Thyroid gland (tissue), 4 donors: ENCODE measurements around the gene ZNF587.

Experiments
- CTCF ChIP-seq, 6 experiments: fragments of 200-600 bp in 3 of 6; fragments of 450-650 bp in 3 of 6; sonication (generic) in 3 of 6; IDR thresholded peaks; one replicate each; pipeline ENCODE4 v1.5.1; 2016 to 2019; ENCODE audit warnings: antibody characterized with exemption in 6 of 6, mild to moderate bottlenecking in 2 of 6, inconsistent platforms in 1 of 6, moderate library complexity in 1 of 6
- POLR2A ChIP-seq, 2 donors: fragments of 450-650 bp; IDR thresholded peaks; one replicate each; pipeline ENCODE4 v1.6.1; 2017; ENCODE audit warnings: antibody characterized with exemption in 2 of 2, mild to moderate bottlenecking in 2 of 2, moderate library complexity in 1 of 2

GRCh38 chr19:57888560-57889231 is 39.0 kb downstream of the ZNF587 start, which contains the start of gene ZNF814:
- TF ChIP-seq CTCF (IDR thresholded peaks at IDR 0.05) (peak in 3 of 6 experiments; percentile 31 to 41 (median 40)), POLR2A (IDR thresholded peaks at IDR 0.05) (peak in 1 of 2 donors; percentile 50)
